HepG2 (cell line): ENCODE measurements around the gene SRSF4. TPM values are rescaled to one million over a fixed set of nuclear protein-coding genes. Genes with fewer than 3 reads are reported as not detected.
A peak's percentile ranks its signal among the peaks of the same experiment; 100 is the strongest.

Experiments
- DBP ChIP-seq: sonication (generic); formaldehyde crosslinking; IDR thresholded peaks from 2 replicates; pipeline ENCODE4 v1.4.0; 2020; ENCODE audit warnings: missing genetic modification reagents; ENCODE audit errors: not compliant biosample characterization
- ETV5 ChIP-seq: IDR thresholded peaks from 2 replicates; pipeline ENCODE4 v1.6.1; 2018; ENCODE audit warnings: missing biosample characterization, missing genetic modification reagents, inconsistent platforms, borderline replicate concordance
- FOXK2 ChIP-seq: fragments of 450-650 bp; IDR thresholded peaks from 2 replicates; pipeline ENCODE4 v1.6.1; 2016
- FOXP1 ChIP-seq, 2 experiments: fragments of 450-650 bp in 1 of 2; IDR thresholded peaks; 2 replicates each; pipeline ENCODE4 v1.6.1; 2017 to 2018; ENCODE audit warnings: antibody characterized with exemption in 1 of 2
- KLF13 ChIP-seq: sonication (generic); formaldehyde crosslinking; IDR thresholded peaks from 2 replicates; pipeline ENCODE4 v1.4.0; 2020; ENCODE audit warnings: mild to moderate bottlenecking, missing genetic modification reagents
- MXD4 ChIP-seq: IDR thresholded peaks from 2 replicates; pipeline ENCODE4 v1.6.1; 2016; ENCODE audit warnings: mild to moderate bottlenecking, missing biosample characterization, missing genetic modification reagents
- NR1H2 ChIP-seq: sonication (generic); formaldehyde crosslinking; IDR thresholded peaks from 2 replicates; pipeline ENCODE4 v1.8.1; 2022; ENCODE audit warnings: low read depth, missing genetic modification reagents, borderline replicate concordance
- NR2F1 ChIP-seq, 2 experiments: fragments of 450-650 bp in 1 of 2; formaldehyde crosslinking in 1 of 2; IDR thresholded peaks; 2 replicates each; pipeline versions ENCODE4 v1.5.0 to v1.6.1; 2016 to 2020; ENCODE audit warnings: mild to moderate bottlenecking in 1 of 2, missing compliant biosample characterization in 1 of 2, missing genetic modification reagents in 1 of 2, moderate library complexity in 1 of 2
- NR2F6 ChIP-seq, 2 experiments: IDR thresholded peaks; 2 replicates each; pipeline ENCODE4 v1.6.1; 2016; ENCODE audit warnings: antibody characterized with exemption in 1 of 2, mild to moderate bottlenecking in 1 of 2
- PHF21A ChIP-seq: sonication (generic); formaldehyde crosslinking; IDR thresholded peaks from 2 replicates; pipeline ENCODE4 v1.5.0; 2020; ENCODE audit warnings: mild to moderate bottlenecking, missing genetic modification reagents
- PLSCR1 ChIP-seq: sonication (generic); formaldehyde crosslinking; IDR thresholded peaks from 2 replicates; pipeline ENCODE4 v1.5.0; 2020; ENCODE audit warnings: missing genetic modification reagents, mild to moderate bottlenecking, borderline replicate concordance
- RFX1 ChIP-seq: fragments of 450-650 bp; IDR thresholded peaks from 2 replicates; pipeline ENCODE4 v1.6.1; 2017
- TARDBP ChIP-seq: sonication (generic); formaldehyde crosslinking; IDR thresholded peaks from 2 replicates; pipeline ENCODE4 v1.8.0; 2022; ENCODE audit warnings: mild to moderate bottlenecking, missing genetic modification reagents
- U2AF2 ChIP-seq: fragments of 200-400 bp; formaldehyde crosslinking; IDR thresholded peaks from 2 replicates; pipeline ENCODE4 v1.6.1; 2017; ENCODE audit warnings: low read depth, mild to moderate bottlenecking, low read length
- ZFP1 ChIP-seq: IDR thresholded peaks from 2 replicates; pipeline ENCODE4 v1.6.1; 2016
- ZKSCAN1 ChIP-seq: fragments of 150-350 bp; IDR thresholded peaks from 2 replicates; pipeline ENCODE4 v1.6.1; 2014; ENCODE audit warnings: low read length
- ZNF12 ChIP-seq: sonication (generic); formaldehyde crosslinking; IDR thresholded peaks from 2 replicates; pipeline ENCODE4 v1.5.0; 2020; ENCODE audit warnings: missing genetic modification reagents
- ZNF136 ChIP-seq: sonication (generic); formaldehyde crosslinking; IDR thresholded peaks from 2 replicates; pipeline ENCODE4 v1.8.1; 2022; ENCODE audit warnings: low read depth, mild to moderate bottlenecking, moderate library complexity, missing genetic modification reagents
- polyA plus RNA-seq, 8 experiments: library from polyadenylated mRNA; depleted of rRNA in 3 of 8; stranded (reverse) in 7 of 8; unstranded in 1 of 8; fragments of >200 nt; fragmentation: Illumina TruSeq in 4 of 8; extraction: Trizol in 4 of 8; gene quantifications; 2 replicates each; pipeline versions ENCODE4 v1.2.1 to v1.2.3, GENCODE V29; 2011 to 2016; ENCODE audit warnings: low read depth in 4 of 8, missing spikeins in 1 of 8, mixed read lengths in 1 of 8; ENCODE audit not compliant: insufficient read depth in 1 of 8
- total RNA-seq, 5 experiments: library from RNA; depleted of rRNA; stranded (reverse); fragments of >200 nt; fragmentation: Illumina TruSeq; extraction: Trizol; gene quantifications; 2 replicates each; pipeline ENCODE4 v1.2.3, GENCODE V29; 2016; ENCODE audit warnings: low read depth in 1 of 5
- TF ChIP-seq, protein P1 (sequence below): sonication (generic); formaldehyde crosslinking; IDR thresholded peaks from 2 replicates; pipeline ENCODE4 v1.4.0; 2020; ENCODE audit warnings: missing genetic modification reagents, borderline replicate concordance
- TF ChIP-seq, protein P2 (sequence below): sonication (generic); formaldehyde crosslinking; IDR thresholded peaks from 2 replicates; pipeline ENCODE4 v1.5.0; 2020; ENCODE audit warnings: missing genetic modification reagents
- TF ChIP-seq, protein P3 (sequence below): sonication (generic); formaldehyde crosslinking; conservative IDR thresholded peaks from 2 replicates; pipeline ENCODE4 v1.4.0; 2020; ENCODE audit warnings: missing genetic modification reagents

SRSF4 gene
- total and polyA plus RNA-seq, 2 of the 13 experiments (the other 11 are each of a cell fraction or from before 2014, with no cell fraction given), result 37.7 to 50.9 TPM

DNA sequence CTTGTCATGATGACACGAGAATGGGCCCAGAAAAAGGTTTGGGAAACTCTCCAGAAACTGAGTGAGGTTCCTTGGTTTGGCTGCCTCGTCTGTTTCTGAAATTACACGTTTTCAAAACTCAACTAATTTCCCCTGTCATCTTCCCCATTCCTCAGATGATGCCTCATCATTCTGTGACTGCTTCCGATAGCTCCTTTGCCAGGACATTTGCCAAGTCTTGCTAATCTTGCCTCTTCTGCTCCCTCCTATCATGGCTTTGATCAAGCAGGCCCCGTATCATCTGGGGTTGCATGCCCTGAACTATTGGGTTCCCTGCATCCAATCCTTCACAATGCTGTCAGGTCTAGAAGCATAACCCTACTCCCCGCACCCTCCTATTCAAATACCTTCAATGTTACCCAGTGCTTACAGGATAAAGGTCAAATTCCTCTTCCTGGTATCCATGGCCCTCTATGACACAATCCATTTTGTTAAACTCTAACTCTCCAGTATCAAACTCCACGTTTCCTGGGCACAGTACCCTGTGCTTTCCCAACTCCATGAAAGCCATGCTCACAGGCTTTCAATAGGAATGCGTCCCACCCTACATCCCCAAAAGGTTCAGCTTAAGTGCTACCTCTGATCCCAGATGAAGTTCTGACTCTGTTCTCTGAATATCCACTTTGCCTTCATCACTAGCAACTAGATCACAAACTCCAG, 35.8 kb downstream of the SRSF4 start (continued):
- TF ChIP-seq, protein P1, sequence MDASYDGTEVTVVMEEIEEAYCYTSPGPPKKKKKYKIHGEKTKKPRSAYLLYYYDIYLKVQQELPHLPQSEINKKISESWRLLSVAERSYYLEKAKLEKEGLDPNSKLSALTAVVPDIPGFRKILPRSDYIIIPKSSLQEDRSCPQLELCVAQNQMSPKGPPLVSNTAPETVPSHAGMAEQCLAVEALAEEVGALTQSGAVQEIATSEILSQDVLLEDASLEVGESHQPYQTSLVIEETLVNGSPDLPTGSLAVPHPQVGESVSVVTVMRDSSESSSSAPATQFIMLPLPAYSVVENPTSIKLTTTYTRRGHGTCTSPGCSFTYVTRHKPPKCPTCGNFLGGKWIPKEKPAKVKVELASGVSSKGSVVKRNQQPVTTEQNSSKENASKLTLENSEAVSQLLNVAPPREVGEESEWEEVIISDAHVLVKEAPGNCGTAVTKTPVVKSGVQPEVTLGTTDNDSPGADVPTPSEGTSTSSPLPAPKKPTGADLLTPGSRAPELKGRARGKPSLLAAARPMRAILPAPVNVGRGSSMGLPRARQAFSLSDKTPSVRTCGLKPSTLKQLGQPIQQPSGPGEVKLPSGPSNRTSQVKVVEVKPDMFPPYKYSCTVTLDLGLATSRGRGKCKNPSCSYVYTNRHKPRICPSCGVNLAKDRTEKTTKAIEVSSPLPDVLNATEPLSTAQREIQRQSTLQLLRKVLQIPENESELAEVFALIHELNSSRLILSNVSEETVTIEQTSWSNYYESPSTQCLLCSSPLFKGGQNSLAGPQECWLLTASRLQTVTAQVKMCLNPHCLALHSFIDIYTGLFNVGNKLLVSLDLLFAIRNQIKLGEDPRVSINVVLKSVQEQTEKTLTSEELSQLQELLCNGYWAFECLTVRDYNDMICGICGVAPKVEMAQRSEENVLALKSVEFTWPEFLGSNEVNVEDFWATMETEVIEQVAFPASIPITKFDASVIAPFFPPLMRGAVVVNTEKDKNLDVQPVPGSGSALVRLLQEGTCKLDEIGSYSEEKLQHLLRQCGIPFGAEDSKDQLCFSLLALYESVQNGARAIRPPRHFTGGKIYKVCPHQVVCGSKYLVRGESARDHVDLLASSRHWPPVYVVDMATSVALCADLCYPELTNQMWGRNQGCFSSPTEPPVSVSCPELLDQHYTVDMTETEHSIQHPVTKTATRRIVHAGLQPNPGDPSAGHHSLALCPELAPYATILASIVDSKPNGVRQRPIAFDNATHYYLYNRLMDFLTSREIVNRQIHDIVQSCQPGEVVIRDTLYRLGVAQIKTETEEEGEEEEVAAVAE (CRISPR knock-in tag), result 0 out of 2 replicates have a peak, but pooled peaks have one; percentile 30
- TF ChIP-seq ZFP1 (0 out of 2 replicates have a peak, but pooled peaks have one; percentile 36), FOXK2 (no peak), MXD4 (CRISPR knock-in tag) (0 out of 2 replicates have a peak, but pooled peaks have one; percentile 56), PLSCR1 (CRISPR knock-in tag) (no peak), RFX1 (peak; percentile 10; the same call in 1 of the 2 replicates), ZKSCAN1 (no peak), DBP (CRISPR knock-in tag) (no peak), ZNF136 (no peak), U2AF2 (no peak), ETV5 (CRISPR knock-in tag) (peak; percentile 50; the same call in 1 of the 2 replicates), FOXP1 (IDR thresholded peaks at IDR 0.05) (no peak), FOXP1 (CRISPR knock-in tag; IDR thresholded peaks at IDR 0.05) (peak; percentile 49; the same call in 1 of the 2 replicates), KLF13 (no peak), NR2F1 (CRISPR knock-in tag; IDR thresholded peaks at IDR 0.05) (peak in 1 of 2 experiments; percentile 56; a peak in 1 of 4 replicates), NR1H2 (no peak), PHF21A (peak; percentile 29; the same call in 1 of the 2 replicates), TARDBP (CRISPR knock-in tag) (peak; percentile 24; the same call in 1 of the 2 replicates), NR2F6 (IDR thresholded peaks at IDR 0.05) (peak; percentile 76), NR2F6 (CRISPR knock-in tag; IDR thresholded peaks at IDR 0.05) (peak; percentile 83), ZNF12 (CRISPR knock-in tag) (peak; percentile 15; the same call in 1 of the 2 replicates)
- TF ChIP-seq, protein P2, sequence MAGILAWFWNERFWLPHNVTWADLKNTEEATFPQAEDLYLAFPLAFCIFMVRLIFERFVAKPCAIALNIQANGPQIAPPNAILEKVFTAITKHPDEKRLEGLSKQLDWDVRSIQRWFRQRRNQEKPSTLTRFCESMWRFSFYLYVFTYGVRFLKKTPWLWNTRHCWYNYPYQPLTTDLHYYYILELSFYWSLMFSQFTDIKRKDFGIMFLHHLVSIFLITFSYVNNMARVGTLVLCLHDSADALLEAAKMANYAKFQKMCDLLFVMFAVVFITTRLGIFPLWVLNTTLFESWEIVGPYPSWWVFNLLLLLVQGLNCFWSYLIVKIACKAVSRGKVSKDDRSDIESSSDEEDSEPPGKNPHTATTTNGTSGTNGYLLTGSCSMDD (CRISPR knock-in tag), result no peak
- TF ChIP-seq, protein P3, sequence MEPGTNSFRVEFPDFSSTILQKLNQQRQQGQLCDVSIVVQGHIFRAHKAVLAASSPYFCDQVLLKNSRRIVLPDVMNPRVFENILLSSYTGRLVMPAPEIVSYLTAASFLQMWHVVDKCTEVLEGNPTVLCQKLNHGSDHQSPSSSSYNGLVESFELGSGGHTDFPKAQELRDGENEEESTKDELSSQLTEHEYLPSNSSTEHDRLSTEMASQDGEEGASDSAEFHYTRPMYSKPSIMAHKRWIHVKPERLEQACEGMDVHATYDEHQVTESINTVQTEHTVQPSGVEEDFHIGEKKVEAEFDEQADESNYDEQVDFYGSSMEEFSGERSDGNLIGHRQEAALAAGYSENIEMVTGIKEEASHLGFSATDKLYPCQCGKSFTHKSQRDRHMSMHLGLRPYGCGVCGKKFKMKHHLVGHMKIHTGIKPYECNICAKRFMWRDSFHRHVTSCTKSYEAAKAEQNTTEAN (CRISPR knock-in tag), result 0 out of 2 replicates have a peak, but pooled peaks have one; percentile 20
